SK-N-SH treated with all-trans-retinoic acid at 6 μM for 48 hours (cell line): ENCODE results near the gene NEGR1.

Experiments
- ARNTL ChIP-seq: fragments of 450-650 bp; formaldehyde crosslinking; IDR thresholded peaks from 2 replicates; pipeline ENCODE4 v1.5.0; 2020; ENCODE audit warnings: low read depth, mild to moderate bottlenecking, moderate library complexity, borderline replicate concordance
- BACH2 ChIP-seq: fragments of 250-450 bp; sonication (Bioruptor Pico); IDR thresholded peaks from 2 replicates; pipeline ENCODE4 v1.9.0; 2021; ENCODE audit warnings: mild to moderate bottlenecking, borderline replicate concordance
- ISL1 ChIP-seq: fragments of 250-450 bp; sonication (Bioruptor Pico); IDR thresholded peaks from 2 replicates; pipeline ENCODE4 v2.1.2; 2022; ENCODE audit warnings: mild to moderate bottlenecking, moderate library complexity
- OSR1 ChIP-seq: fragments of 250-450 bp; sonication (Bioruptor Pico); IDR thresholded peaks from 2 replicates; pipeline ENCODE4 v1.8.0; 2022; ENCODE audit warnings: moderate library complexity, mild to moderate bottlenecking, inconsistent platforms
- PPARA ChIP-seq: fragments of 250-450 bp; sonication (Bioruptor Pico); IDR thresholded peaks from 2 replicates; pipeline ENCODE4 v1.5.0; 2020; ENCODE audit warnings: mild to moderate bottlenecking, borderline replicate concordance
- RARB ChIP-seq: fragments of 250-450 bp; sonication (Bioruptor Pico); IDR thresholded peaks from 2 replicates; pipeline ENCODE4 v1.8.0; 2021; ENCODE audit warnings: mild to moderate bottlenecking, moderate library complexity
- SNAI2 ChIP-seq: fragments of 250-450 bp; sonication (Bioruptor Pico); IDR thresholded peaks from 2 replicates; pipeline ENCODE4 v1.5.0; 2020; ENCODE audit warnings: mild to moderate bottlenecking, moderate library complexity
- ZNF565 ChIP-seq: fragments of 450-650 bp; formaldehyde crosslinking; conservative IDR thresholded peaks from 2 replicates; pipeline ENCODE4 v1.5.0; 2020; ENCODE audit warnings: low read depth, mild to moderate bottlenecking, moderate library complexity
- TF ChIP-seq, protein P1 (sequence below): fragments of 250-450 bp; sonication (Bioruptor Pico); IDR thresholded peaks from 2 replicates; pipeline ENCODE4 v1.5.1; 2020; ENCODE audit warnings: low read depth, mild to moderate bottlenecking, moderate library complexity
- TF ChIP-seq, protein P2 (sequence below): fragments of 250-450 bp; sonication (Bioruptor Pico); IDR thresholded peaks from 2 replicates; pipeline ENCODE4 v1.5.1; 2021; ENCODE audit warnings: mild to moderate bottlenecking, moderate library complexity
- TF ChIP-seq, protein P3 (sequence below): fragments of 250-450 bp; sonication (Bioruptor Pico); IDR thresholded peaks from 2 replicates; pipeline ENCODE4 v1.8.0; 2020; ENCODE audit warnings: mild to moderate bottlenecking, moderate library complexity, borderline replicate concordance

DNA sequence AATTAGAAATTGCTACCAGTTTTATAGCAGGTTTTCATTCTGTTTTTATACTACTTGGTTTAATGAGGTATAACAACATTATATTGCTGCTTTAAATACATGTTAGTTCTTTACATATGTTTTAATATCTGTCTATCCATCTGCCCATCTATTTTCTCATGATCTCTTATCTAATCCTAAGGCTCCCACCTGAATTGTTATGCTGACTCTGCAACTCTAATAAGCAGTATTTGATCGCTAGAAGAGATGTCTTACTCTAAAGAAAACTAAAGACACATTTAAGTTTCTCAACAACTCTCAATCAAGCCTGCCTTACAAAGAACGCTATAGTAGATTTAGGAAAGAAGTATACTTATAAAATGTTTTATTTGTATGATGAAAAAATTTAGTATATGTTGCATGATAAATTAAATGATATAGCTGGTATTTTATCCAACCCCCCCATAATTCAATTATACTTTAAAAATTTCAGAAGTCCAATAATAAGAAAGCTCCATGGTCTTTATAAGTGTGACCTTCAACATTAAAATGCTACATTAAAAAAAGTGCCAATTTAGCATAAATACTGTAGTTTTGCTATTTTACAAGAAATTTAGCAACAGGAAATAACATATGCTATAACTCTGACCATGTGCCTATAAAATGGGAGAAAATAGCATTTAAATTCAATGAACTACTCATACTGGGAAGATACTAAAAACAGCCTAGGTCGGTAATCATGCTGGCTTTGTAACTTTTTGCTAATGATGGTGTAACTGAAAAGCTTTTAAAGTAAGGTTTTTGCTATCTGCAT is 180.3 kb downstream of the NEGR1 start:
- TF ChIP-seq RARB (CRISPR knock-in tag) (no peak), ARNTL (no peak), SNAI2 (CRISPR knock-in tag) (no peak), BACH2 (CRISPR knock-in tag) (no peak), PPARA (CRISPR knock-in tag) (no peak), ZNF565 (CRISPR knock-in tag) (no peak), ISL1 (no peak), OSR1 (CRISPR knock-in tag) (no peak)
- TF ChIP-seq, protein P1, sequence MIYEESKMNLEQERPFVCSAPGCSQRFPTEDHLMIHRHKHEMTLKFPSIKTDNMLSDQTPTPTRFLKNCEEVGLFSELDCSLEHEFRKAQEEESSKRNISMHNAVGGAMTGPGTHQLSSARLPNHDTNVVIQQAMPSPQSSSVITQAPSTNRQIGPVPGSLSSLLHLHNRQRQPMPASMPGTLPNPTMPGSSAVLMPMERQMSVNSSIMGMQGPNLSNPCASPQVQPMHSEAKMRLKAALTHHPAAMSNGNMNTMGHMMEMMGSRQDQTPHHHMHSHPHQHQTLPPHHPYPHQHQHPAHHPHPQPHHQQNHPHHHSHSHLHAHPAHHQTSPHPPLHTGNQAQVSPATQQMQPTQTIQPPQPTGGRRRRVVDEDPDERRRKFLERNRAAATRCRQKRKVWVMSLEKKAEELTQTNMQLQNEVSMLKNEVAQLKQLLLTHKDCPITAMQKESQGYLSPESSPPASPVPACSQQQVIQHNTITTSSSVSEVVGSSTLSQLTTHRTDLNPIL: no peak
- TF ChIP-seq, protein P2, sequence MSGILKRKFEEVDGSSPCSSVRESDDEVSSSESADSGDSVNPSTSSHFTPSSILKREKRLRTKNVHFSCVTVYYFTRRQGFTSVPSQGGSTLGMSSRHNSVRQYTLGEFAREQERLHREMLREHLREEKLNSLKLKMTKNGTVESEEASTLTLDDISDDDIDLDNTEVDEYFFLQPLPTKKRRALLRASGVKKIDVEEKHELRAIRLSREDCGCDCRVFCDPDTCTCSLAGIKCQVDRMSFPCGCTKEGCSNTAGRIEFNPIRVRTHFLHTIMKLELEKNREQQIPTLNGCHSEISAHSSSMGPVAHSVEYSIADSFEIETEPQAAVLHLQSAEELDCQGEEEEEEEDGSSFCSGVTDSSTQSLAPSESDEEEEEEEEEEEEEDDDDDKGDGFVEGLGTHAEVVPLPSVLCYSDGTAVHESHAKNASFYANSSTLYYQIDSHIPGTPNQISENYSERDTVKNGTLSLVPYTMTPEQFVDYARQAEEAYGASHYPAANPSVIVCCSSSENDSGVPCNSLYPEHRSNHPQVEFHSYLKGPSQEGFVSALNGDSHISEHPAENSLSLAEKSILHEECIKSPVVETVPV: no peak
- TF ChIP-seq, protein P3, sequence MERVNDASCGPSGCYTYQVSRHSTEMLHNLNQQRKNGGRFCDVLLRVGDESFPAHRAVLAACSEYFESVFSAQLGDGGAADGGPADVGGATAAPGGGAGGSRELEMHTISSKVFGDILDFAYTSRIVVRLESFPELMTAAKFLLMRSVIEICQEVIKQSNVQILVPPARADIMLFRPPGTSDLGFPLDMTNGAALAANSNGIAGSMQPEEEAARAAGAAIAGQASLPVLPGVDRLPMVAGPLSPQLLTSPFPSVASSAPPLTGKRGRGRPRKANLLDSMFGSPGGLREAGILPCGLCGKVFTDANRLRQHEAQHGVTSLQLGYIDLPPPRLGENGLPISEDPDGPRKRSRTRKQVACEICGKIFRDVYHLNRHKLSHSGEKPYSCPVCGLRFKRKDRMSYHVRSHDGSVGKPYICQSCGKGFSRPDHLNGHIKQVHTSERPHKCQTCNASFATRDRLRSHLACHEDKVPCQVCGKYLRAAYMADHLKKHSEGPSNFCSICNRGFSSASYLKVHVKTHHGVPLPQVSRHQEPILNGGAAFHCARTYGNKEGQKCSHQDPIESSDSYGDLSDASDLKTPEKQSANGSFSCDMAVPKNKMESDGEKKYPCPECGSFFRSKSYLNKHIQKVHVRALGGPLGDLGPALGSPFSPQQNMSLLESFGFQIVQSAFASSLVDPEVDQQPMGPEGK (CRISPR knock-in tag): no peak
